ENCODE results near the gene ADARB2.

Gene ADARB2

DNA sequence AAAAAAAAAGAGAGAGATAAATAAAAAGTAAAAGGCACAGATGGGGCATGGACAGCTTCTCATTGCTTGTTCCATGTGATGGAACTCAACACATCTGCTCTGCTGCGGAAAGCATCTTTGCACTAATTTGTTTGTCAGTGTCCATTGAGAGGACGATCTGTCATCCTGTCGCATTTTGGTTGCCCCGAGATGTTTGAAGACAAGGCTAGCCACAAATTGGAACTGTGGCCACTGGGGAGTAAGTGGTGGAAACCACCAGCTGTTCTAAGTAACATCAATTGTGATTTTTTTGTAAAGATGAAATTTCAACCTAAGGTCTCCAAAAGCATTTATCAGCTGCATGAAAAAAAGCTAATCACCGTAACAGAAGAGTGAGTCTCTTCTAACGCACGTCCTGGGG, 312.7 kb downstream of the ADARB2 start:
- H3K27ac ChIP-seq (ENCODE audit: extremely low read depth, low read depth, low read length): no peak overlapping the region
- POLR2A ChIA-PET: no interaction called here
- TF ChIP-seq ZNF341 (tag by site-specific recombination; IDR thresholded peaks at IDR 0.05; ENCODE audit: low read depth) (no peak), ZNF560 (tag by site-specific recombination; IDR thresholded peaks at IDR 0.05; ENCODE audit: borderline replicate concordance) (no peak), ZNF660 (tag by site-specific recombination; IDR thresholded peaks at IDR 0.05) (no peak), ZFHX2 (tag by site-specific recombination; conservative IDR thresholded peaks at IDR 0.05) (no peak), INSM2 (tag by site-specific recombination; IDR thresholded peaks at IDR 0.05) (no peak), ZNF623 (tag by site-specific recombination; IDR thresholded peaks at IDR 0.05) (no peak), ZNF596 (tag by site-specific recombination; IDR thresholded peaks at IDR 0.05) (no peak), ZNF350 (tag by site-specific recombination; IDR thresholded peaks at IDR 0.05) (no peak), ZFP37 (tag by site-specific recombination; IDR thresholded peaks at IDR 0.05) (no peak)
- no peaks in the 10 kb centered on the region for H3K36me3 ChIP-seq (ENCODE audit: control insufficient read depth in 2 of 2, insufficient read depth in 1 of 2, low read length in 2 of 2)
- H3K4me1 ChIP-seq (ENCODE audit: control insufficient read depth, insufficient read depth, low read length): no peaks in the 10 kb centered on the region
- H3K9me3 ChIP-seq (ENCODE audit: control insufficient read depth, insufficient read depth, low read depth, low read length): no peaks in the 10 kb centered on the region
- CTCF ChIA-PET: no interaction called here
- no peak overlapping the region for H3K4me3 ChIP-seq (ENCODE audit: low read depth, low read length)

DNA sequence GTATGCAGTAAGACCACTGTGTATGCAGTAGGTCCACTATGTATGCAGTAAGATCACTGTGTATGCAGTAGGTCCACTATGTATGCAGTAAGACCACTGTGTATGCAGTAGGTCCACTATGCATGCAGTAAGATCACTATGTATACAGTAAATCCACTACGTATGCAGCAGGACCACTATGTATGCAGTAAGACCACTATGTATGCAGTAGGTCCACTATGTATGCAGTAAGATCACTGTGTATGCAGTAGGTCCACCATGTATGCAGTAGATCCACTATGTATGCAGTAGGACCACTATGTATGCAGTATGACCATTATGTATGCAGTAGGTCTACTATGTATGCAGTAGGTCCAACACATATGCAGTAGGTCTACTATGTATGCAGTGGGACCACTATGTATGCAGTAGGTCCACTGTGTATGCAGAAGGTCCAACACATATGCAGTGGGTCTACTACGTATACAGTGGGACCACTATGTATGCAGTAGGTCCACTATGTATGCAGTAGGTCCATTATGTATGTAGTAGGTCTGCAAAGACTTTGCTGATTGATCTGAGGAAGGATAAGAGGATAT, 313.6 kb downstream of the ADARB2 start:
- no peaks in the 10 kb centered on the region for H3K4me1 ChIP-seq (ENCODE audit: control insufficient read depth, insufficient read depth, low read length)
- no peak overlapping the region for H3K4me3 ChIP-seq (ENCODE audit: low read depth, low read length)
- no peak overlapping the region for H3K27ac ChIP-seq (ENCODE audit: extremely low read depth, low read depth, low read length)
- no peaks in the 10 kb centered on the region for H3K9me3 ChIP-seq (ENCODE audit: control insufficient read depth, insufficient read depth, low read depth, low read length)
- ChIA-PET POLR2A (no interaction called here), CTCF (no interaction called here)
- no peak for TF ChIP-seq ZNF555 (tag by site-specific recombination; conservative IDR thresholded peaks at IDR 0.05)
- peak; percentile 92 for TF ChIP-seq ZNF792 (tag by site-specific recombination; IDR thresholded peaks at IDR 0.05)
- no peaks in the 10 kb centered on the region for H3K36me3 ChIP-seq (ENCODE audit: control insufficient read depth in 2 of 2, insufficient read depth in 1 of 2, low read length in 2 of 2)

GRCh38 chr10:1422275-1422674, 315.1 kb downstream of the ADARB2 start:
- Histone ChIP-seq H3K9me3 (ENCODE audit: control insufficient read depth, insufficient read depth, low read depth, low read length) (no peaks in the 10 kb centered on the region), H3K36me3 (ENCODE audit: control insufficient read depth in 2 of 2, insufficient read depth in 1 of 2, low read length in 2 of 2) (no peaks in the 10 kb centered on the region), H3K4me1 (ENCODE audit: control insufficient read depth, insufficient read depth, low read length) (no peaks in the 10 kb centered on the region), H3K4me3 (ENCODE audit: low read depth, low read length) (no peak overlapping the region), H3K27ac (ENCODE audit: extremely low read depth, low read depth, low read length) (no peak overlapping the region)
- ChIA-PET POLR2A (no interaction called here), CTCF (interaction anchor here (0.6 to 1.9 kb wide), 6 partner anchors 8 to 201 kb away, joined by 3 to 9 read pairs (median 4); no protein-coding TSS in a partner anchor)
- TF ChIP-seq ZBTB26 (tag by site-specific recombination; optimal IDR thresholded peaks at IDR 0.05) (no peak), GLIS1 (tag by site-specific recombination; IDR thresholded peaks at IDR 0.05) (no peak), ZNF157 (tag by site-specific recombination; IDR thresholded peaks at IDR 0.05) (no peak), ZSCAN30 (tag by site-specific recombination; IDR thresholded peaks at IDR 0.05) (no peak), PRDM10 (tag by site-specific recombination; IDR thresholded peaks at IDR 0.05) (no peak), ZNF521 (tag by site-specific recombination; IDR thresholded peaks at IDR 0.05) (no peak), ZNF48 (tag by site-specific recombination; IDR thresholded peaks at IDR 0.05) (no peak), ZNF596 (tag by site-specific recombination; IDR thresholded peaks at IDR 0.05) (no peak), ZNF549 (tag by site-specific recombination; IDR thresholded peaks at IDR 0.05) (no peak), ZNF140 (tag by site-specific recombination; IDR thresholded peaks at IDR 0.05) (no peak), ZBTB6 (tag by site-specific recombination; IDR thresholded peaks at IDR 0.05) (no peak)
- TF ChIP-seq, protein P1, sequence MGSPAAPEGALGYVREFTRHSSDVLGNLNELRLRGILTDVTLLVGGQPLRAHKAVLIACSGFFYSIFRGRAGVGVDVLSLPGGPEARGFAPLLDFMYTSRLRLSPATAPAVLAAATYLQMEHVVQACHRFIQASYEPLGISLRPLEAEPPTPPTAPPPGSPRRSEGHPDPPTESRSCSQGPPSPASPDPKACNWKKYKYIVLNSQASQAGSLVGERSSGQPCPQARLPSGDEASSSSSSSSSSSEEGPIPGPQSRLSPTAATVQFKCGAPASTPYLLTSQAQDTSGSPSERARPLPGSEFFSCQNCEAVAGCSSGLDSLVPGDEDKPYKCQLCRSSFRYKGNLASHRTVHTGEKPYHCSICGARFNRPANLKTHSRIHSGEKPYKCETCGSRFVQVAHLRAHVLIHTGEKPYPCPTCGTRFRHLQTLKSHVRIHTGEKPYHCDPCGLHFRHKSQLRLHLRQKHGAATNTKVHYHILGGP (tag by site-specific recombination; IDR thresholded peaks at IDR 0.05): no peak
